ENCODE data around the gene PTRHD1.

- TF ChIP-seq, protein P1, sequence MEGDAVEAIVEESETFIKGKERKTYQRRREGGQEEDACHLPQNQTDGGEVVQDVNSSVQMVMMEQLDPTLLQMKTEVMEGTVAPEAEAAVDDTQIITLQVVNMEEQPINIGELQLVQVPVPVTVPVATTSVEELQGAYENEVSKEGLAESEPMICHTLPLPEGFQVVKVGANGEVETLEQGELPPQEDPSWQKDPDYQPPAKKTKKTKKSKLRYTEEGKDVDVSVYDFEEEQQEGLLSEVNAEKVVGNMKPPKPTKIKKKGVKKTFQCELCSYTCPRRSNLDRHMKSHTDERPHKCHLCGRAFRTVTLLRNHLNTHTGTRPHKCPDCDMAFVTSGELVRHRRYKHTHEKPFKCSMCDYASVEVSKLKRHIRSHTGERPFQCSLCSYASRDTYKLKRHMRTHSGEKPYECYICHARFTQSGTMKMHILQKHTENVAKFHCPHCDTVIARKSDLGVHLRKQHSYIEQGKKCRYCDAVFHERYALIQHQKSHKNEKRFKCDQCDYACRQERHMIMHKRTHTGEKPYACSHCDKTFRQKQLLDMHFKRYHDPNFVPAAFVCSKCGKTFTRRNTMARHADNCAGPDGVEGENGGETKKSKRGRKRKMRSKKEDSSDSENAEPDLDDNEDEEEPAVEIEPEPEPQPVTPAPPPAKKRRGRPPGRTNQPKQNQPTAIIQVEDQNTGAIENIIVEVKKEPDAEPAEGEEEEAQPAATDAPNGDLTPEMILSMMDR (IDR thresholded peaks at IDR 0.05), result peak; percentile 27 to 57 (median 52)
- no peak for TF ChIP-seq POLR2A (IDR thresholded peaks at IDR 0.05)
These were observed 32.0 kb upstream of the PTRHD1 start for GRCh38 chr2:24824966-24825882.

All from tibial nerve (tissue), 3 donors.